ENCODE data around the gene CPED1.
"Not testable (repeated sequence)": the region's sequence is repeated elsewhere in the genome, so short reads cannot be mapped to it uniquely, and the experiment has no call there.

The CPED1 gene

GRCh38 chr7:121113288-121113687, 124.8 kb downstream of the CPED1 start:
- Histone ChIP-seq H3K36me3 (ENCODE audit: control insufficient read depth, insufficient read depth, low read length) (no peaks in the 10 kb centered on the region), H3K4me3 (ENCODE audit: low read depth, low read length) (no peak overlapping the region), H3K79me2 (no peaks in the 10 kb centered on the region), H3K27ac (no peak overlapping the region), H3K4me2 (ENCODE audit: low read length) (no peak overlapping the region), H3K4me1 (no peaks in the 10 kb centered on the region), H3K27me3 (ENCODE audit: control insufficient read depth, insufficient read depth, low read length) (no peaks in the 10 kb centered on the region), H3K9ac (no peak overlapping the region), H2AFZ (no peak overlapping the region), H3K9me3 (ENCODE audit: control insufficient read depth, low read length) (no peaks in the 10 kb centered on the region)
- no peak for TF ChIP-seq CTCF (IDR thresholded peaks at IDR 0.05)

- no peaks in the 10 kb centered on the region for H3K79me2 ChIP-seq
- H3K4me1 ChIP-seq: no peaks in the 10 kb centered on the region
- H3K4me2 ChIP-seq (ENCODE audit: low read length): no peak overlapping the region
- no peak for TF ChIP-seq CTCF (IDR thresholded peaks at IDR 0.05)
- H3K36me3 ChIP-seq (ENCODE audit: control insufficient read depth, insufficient read depth, low read length): no peaks in the 10 kb centered on the region
- no peak overlapping the region for H3K9ac ChIP-seq
- no peaks in the 10 kb centered on the region for H3K27me3 ChIP-seq (ENCODE audit: control insufficient read depth, insufficient read depth, low read length)
- no peaks in the 10 kb centered on the region for H3K9me3 ChIP-seq (ENCODE audit: control insufficient read depth, low read length)
- no peak overlapping the region for H2AFZ ChIP-seq
- H3K4me3 ChIP-seq (ENCODE audit: low read depth, low read length): no peak overlapping the region
- no peak overlapping the region for H3K27ac ChIP-seq
These were observed 127.9 kb downstream of the CPED1 start for GRCh38 chr7:121116396-121116795.

GRCh38 chr7:121119047-121119446, 130.5 kb downstream of the CPED1 start:
- Histone ChIP-seq H3K4me2 (ENCODE audit: low read length) (no peak overlapping the region), H3K4me3 (ENCODE audit: low read depth, low read length) (no peak overlapping the region), H3K27me3 (ENCODE audit: control insufficient read depth, insufficient read depth, low read length) (no peaks in the 10 kb centered on the region), H3K9me3 (ENCODE audit: control insufficient read depth, low read length) (no peaks in the 10 kb centered on the region), H3K36me3 (ENCODE audit: control insufficient read depth, insufficient read depth, low read length) (no peaks in the 10 kb centered on the region), H3K79me2 (no peaks in the 10 kb centered on the region), H3K27ac (no peak overlapping the region), H3K9ac (no peak overlapping the region), H2AFZ (no peak overlapping the region), H3K4me1 (no peaks in the 10 kb centered on the region)
- no peak for TF ChIP-seq CTCF (IDR thresholded peaks at IDR 0.05)

- Histone ChIP-seq H2AFZ (no peak overlapping the region), H3K4me3 (ENCODE audit: low read depth, low read length) (no peak overlapping the region), H3K36me3 (ENCODE audit: control insufficient read depth, insufficient read depth, low read length) (no peaks in the 10 kb centered on the region), H3K79me2 (no peaks in the 10 kb centered on the region), H3K9ac (no peak overlapping the region), H3K4me2 (ENCODE audit: low read length) (no peak overlapping the region), H3K27me3 (ENCODE audit: control insufficient read depth, insufficient read depth, low read length) (no peaks in the 10 kb centered on the region), H3K9me3 (ENCODE audit: control insufficient read depth, low read length) (no peaks in the 10 kb centered on the region), H3K4me1 (no peaks in the 10 kb centered on the region), H3K27ac (no peak overlapping the region)
- TF ChIP-seq CTCF (IDR thresholded peaks at IDR 0.05): no peak
These were observed 134.5 kb downstream of the CPED1 start for GRCh38 chr7:121123032-121123431.

- H3K27ac ChIP-seq; H3K79me2 ChIP-seq; H3K36me3 ChIP-seq (ENCODE audit: control insufficient read depth, insufficient read depth, low read length); H3K4me2 ChIP-seq (ENCODE audit: low read length); H3K4me1 ChIP-seq; H3K4me3 ChIP-seq (ENCODE audit: low read depth, low read length); H3K9me3 ChIP-seq (ENCODE audit: control insufficient read depth, low read length); H2AFZ ChIP-seq; H3K9ac ChIP-seq; H3K27me3 ChIP-seq (ENCODE audit: control insufficient read depth, insufficient read depth, low read length): not testable (repeated sequence)
These were observed 136.9 kb downstream of the CPED1 start for GRCh38 chr7:121125454-121125853.
